A549 (cell line): ENCODE data around the gene IL18RAP. TPM values are rescaled to one million over a fixed set of nuclear protein-coding genes. Genes with fewer than 3 reads are reported as not detected.

Experiments
- ATAC-seq, 2 experiments: fragments of 200-7000 bp in 1 of 2; fragments of >200 bp in 1 of 2; cut with Nextera tagmentation in 1 of 2; cut with Tn5 transposase in 1 of 2; 3 replicates each; pipeline versions ENCODE4 v1.8.0 to v1.9.1; 2018 to 2020; ENCODE audit warnings: mild to moderate bottlenecking in 1 of 2, moderate library complexity in 1 of 2
- CTCF ChIA-PET: fragments of 300-600 bp; sonication (Branson Sonifier 250); formaldehyde crosslinking; extraction: SDS; loops from one replicate; lab custom pipeline; 2021; ENCODE audit warnings: antibody characterized with exemption, inconsistent platforms; lab: Yijun Ruan, JAX
- POLR2A ChIA-PET: fragments of 350-600 bp; formaldehyde crosslinking; extraction: SDS; loops from one replicate; lab custom pipeline; 2021; ENCODE audit warnings: antibody characterized with exemption, inconsistent platforms; lab: Yijun Ruan, JAX
- DNase-seq, 2 experiments: peaks; one replicate each; pipeline versions ENCODE4 v3.0.0 to v3.0.0-alpha.2; 2011 to 2016; ENCODE audit warnings: low read depth in 1 of 2, low spot score in 1 of 2
- FAIRE-seq: peaks from 2 replicates; lab custom pipeline; 2011; peaks lifted over from hg19 to GRCh38; lab: Jason Lieb, UNC
- H3K27ac ChIP-seq, 2 experiments: fragments of >200 bp; sonication (Bioruptor Twin); formaldehyde crosslinking; 3 replicates each; pipeline ENCODE4 v1.5.1; 2016 to 2017
- H3K4me1 ChIP-seq: fragments of >200 bp; sonication (Bioruptor Twin); formaldehyde crosslinking; 3 replicates; pipeline ENCODE4 v1.6.1; 2016
- H3K4me2 ChIP-seq: fragments of >200 bp; sonication (Bioruptor Twin); formaldehyde crosslinking; 3 replicates; pipeline ENCODE4 v1.6.1; 2016
- H3K4me3 ChIP-seq: fragments of >200 bp; sonication (Bioruptor Twin); formaldehyde crosslinking; 3 replicates; pipeline ENCODE4 v1.5.1; 2016
- H3K9me3 ChIP-seq: fragments of >200 bp; sonication (Bioruptor Twin); formaldehyde crosslinking; 3 replicates; pipeline ENCODE4 v1.6.1; 2016
- BCL3 ChIP-seq: fragments of >200 bp; sonication (Bioruptor Twin); formaldehyde crosslinking; IDR thresholded peaks from 3 replicates; pipeline ENCODE4 v1.6.1; 2016
- CBX2 ChIP-seq: fragments of 200-600 bp; sonication (generic); IDR thresholded peaks from 2 replicates; pipeline ENCODE4 v1.6.1; 2016; ENCODE audit warnings: low read depth, mild to moderate bottlenecking, borderline replicate concordance
- CTCF ChIP-seq: fragments of >200 bp; sonication (Bioruptor Twin); formaldehyde crosslinking; IDR thresholded peaks from 3 replicates; pipeline ENCODE4 v1.5.1; 2016
- ELK1 ChIP-seq: fragments of 150-350 bp; IDR thresholded peaks from 2 replicates; pipeline ENCODE4 v1.6.1; 2014; ENCODE audit warnings: low read depth, mild to moderate bottlenecking, low read length
- ESRRA ChIP-seq: fragments of 150-350 bp; IDR thresholded peaks from 2 replicates; pipeline ENCODE4 v1.6.1; 2014; ENCODE audit warnings: mild to moderate bottlenecking, low read length, borderline replicate concordance
- FOSB ChIP-seq: fragments of 250-450 bp; sonication (Bioruptor Pico); IDR thresholded peaks from 2 replicates; pipeline ENCODE4 v1.5.0; 2020; ENCODE audit warnings: mild to moderate bottlenecking, moderate library complexity
- FOSL2 ChIP-seq, 2 experiments: fragments of 450-650 bp in 1 of 2; fragments of >200 bp in 1 of 2; sonication (Bioruptor Twin) in 1 of 2; formaldehyde crosslinking; IDR thresholded peaks; 2 replicates each; pipeline versions ENCODE4 v1.5.0 to v1.6.1; 2016 to 2020; ENCODE audit warnings: mild to moderate bottlenecking in 1 of 2, moderate library complexity in 1 of 2
- FOXS1 ChIP-seq: fragments of 250-450 bp; sonication (Bioruptor Pico); IDR thresholded peaks from 2 replicates; pipeline ENCODE4 v1.5.0; 2020; ENCODE audit warnings: mild to moderate bottlenecking, moderate library complexity
- HEYL ChIP-seq: fragments of 250-450 bp; sonication (Bioruptor Pico); IDR thresholded peaks from 2 replicates; pipeline ENCODE4 v1.8.0; 2021; ENCODE audit warnings: mild to moderate bottlenecking, moderate library complexity
- JUN ChIP-seq, 2 experiments: fragments of >200 bp; sonication (Bioruptor Twin); formaldehyde crosslinking; IDR thresholded peaks; 2 replicates in 1 of 2; 3 replicates in 1 of 2; pipeline ENCODE4 v1.6.1; 2016 to 2017
- JUNB ChIP-seq: fragments of >200 bp; sonication (Bioruptor Twin); formaldehyde crosslinking; IDR thresholded peaks from 2 replicates; pipeline ENCODE4 v1.6.1; 2016
- KDM5A ChIP-seq: fragments of 200-600 bp; sonication (generic); IDR thresholded peaks from 2 replicates; pipeline ENCODE4 v1.6.1; 2016; ENCODE audit warnings: antibody characterized with exemption, mild to moderate bottlenecking
- NFE2L2 ChIP-seq: fragments of 150-350 bp; conservative IDR thresholded peaks from 2 replicates; pipeline ENCODE4 v1.6.1; 2014; ENCODE audit warnings: low read length
- PBX3 ChIP-seq: IDR thresholded peaks from 2 replicates; pipeline ENCODE4 v1.6.1; 2012
- POLR2A ChIP-seq: IDR thresholded peaks from 2 replicates; pipeline ENCODE4 v1.6.1; 2012; ENCODE audit warnings: mild to moderate bottlenecking, low read length
- POLR2AphosphoS2 ChIP-seq: conservative IDR thresholded peaks from 2 replicates; pipeline ENCODE4 v1.6.1; 2012; ENCODE audit warnings: low read length, improper control_type of control experiment, inconsistent platforms
- RAD21 ChIP-seq, 2 experiments: fragments of >200 bp in 1 of 2; sonication (Bioruptor Twin) in 1 of 2; formaldehyde crosslinking in 1 of 2; IDR thresholded peaks in 1 of 2; conservative IDR thresholded peaks in 1 of 2; 2 replicates in 1 of 2; 3 replicates in 1 of 2; pipeline ENCODE4 v1.6.1; 2012 to 2018; ENCODE audit warnings: inconsistent platforms in 1 of 2
- RARB ChIP-seq: fragments of 250-450 bp; sonication (Bioruptor Pico); IDR thresholded peaks from 2 replicates; pipeline ENCODE4 v1.8.0; 2021; ENCODE audit warnings: mild to moderate bottlenecking, moderate library complexity
- SMC3 ChIP-seq: fragments of >200 bp; sonication (Bioruptor Twin); formaldehyde crosslinking; IDR thresholded peaks from 3 replicates; pipeline ENCODE4 v1.6.1; 2018; ENCODE audit warnings: inconsistent platforms
- SREBF2 ChIP-seq: fragments of 450-650 bp; IDR thresholded peaks from 2 replicates; pipeline ENCODE4 v1.6.1; 2014; ENCODE audit warnings: mild to moderate bottlenecking, moderate library complexity
- USF2 ChIP-seq: fragments of 450-650 bp; IDR thresholded peaks from 2 replicates; pipeline ENCODE4 v1.6.1; 2014; ENCODE audit warnings: antibody characterized with exemption
- ZC3H11A ChIP-seq: fragments of 450-650 bp; IDR thresholded peaks from 2 replicates; pipeline ENCODE4 v1.6.1; 2014; ENCODE audit warnings: antibody characterized with exemption, mild to moderate bottlenecking
- ZFP36 ChIP-seq: fragments of 450-650 bp; IDR thresholded peaks from 2 replicates; pipeline ENCODE4 v1.6.1; 2014; ENCODE audit warnings: borderline replicate concordance; ENCODE audit not compliant: partially characterized antibody
- ZNF302 ChIP-seq: fragments of 250-450 bp; sonication (Bioruptor Pico); IDR thresholded peaks from 2 replicates; pipeline ENCODE4 v1.9.0; 2021; ENCODE audit warnings: inconsistent platforms, mild to moderate bottlenecking, moderate library complexity
- WGBS: methylation state at CpG from one replicate; pipeline ENCODE4 v1.1.6; 2017; ENCODE audit errors: missing lambda C conversion rate; 5-methylcytosine and 5-hydroxymethylcytosine counted together
- polyA plus RNA-seq, 4 experiments: library from polyadenylated mRNA; depleted of rRNA in 3 of 4; stranded (reverse); fragments of >200 nt; fragmentation: RNase III in 1 of 4; extraction: RNeasy Plus Mini Kit Qiagen cat#74134 plus additional on column Dnase treatment in 1 of 4; gene quantifications; 2 replicates in 3 of 4; 3 replicates in 1 of 4; pipeline ENCODE4 v1.2.3, GENCODE V29; 2011 to 2017

Gene IL18RAP
- polyA plus RNA-seq, 2 of the 4 experiments (the other 2 are of a cell fraction): 0.04 TPM; not detected in 1

- POLR2A ChIA-PET: no interaction called here
- DNase-seq: no peak
- CTCF ChIA-PET: interaction anchor here (0.6 to 2.8 kb wide), 5 partner anchors 27 to 1105 kb away, joined by 3 to 9 read pairs (median 3); partner anchors contain the start of gene SLC9A4
- no peaks in the 10 kb centered on the region for H3K9me3 ChIP-seq
- H3K4me2 ChIP-seq: no peak overlapping the region
- FAIRE-seq: no peak
- H3K4me1 ChIP-seq: no peaks in the 10 kb centered on the region
- no peak for ATAC-seq
- WGBS: 69% methylated on average over 9 of the region's 9 CpGs
- H3K27ac ChIP-seq: no peak overlapping the region
- TF ChIP-seq FOSB (CRISPR knock-in tag): no peak
- TF ChIP-seq POLR2A: no peak
- TF ChIP-seq ZFP36: no peak
- TF ChIP-seq ESRRA: no peak
- no peak for TF ChIP-seq JUN (IDR thresholded peaks at IDR 0.05)
- no peak for TF ChIP-seq POLR2AphosphoS2
- TF ChIP-seq ZNF302: no peak
- no peak for TF ChIP-seq BCL3
- TF ChIP-seq ELK1: no peak
- TF ChIP-seq ZC3H11A: no peak
- no peak for TF ChIP-seq SMC3
- H3K4me3 ChIP-seq: no peak overlapping the region
Observed at GRCh38 chr2:102446936-102447335, 24.0 kb downstream of the IL18RAP start.

- ATAC-seq: peak in 1 of 2 experiments; percentile 66; a peak in 4 of 6 replicates
- POLR2A ChIA-PET: no interaction called here
- TF ChIP-seq SMC3 (peak; percentile 64), USF2 (no peak), ZC3H11A (no peak), CTCF (peak; percentile 90), RAD21 (conservative IDR thresholded peaks at IDR 0.05 in 1 of 2, IDR thresholded peaks at IDR 0.05 in 1 of 2) (peak; percentile 82 to 83)
Observed at GRCh38 chr2:102449370-102449974, 26.5 kb downstream of the IL18RAP start.

GRCh38 chr2:102451968-102452367 lies 29.0 kb downstream of the IL18RAP start:
- WGBS: 45% methylated on average over 2 of the region's 2 CpGs
- DNase-seq (no peak), FAIRE-seq (no peak), ATAC-seq (peak in 1 of 2 experiments; percentile 35; a peak in 2 of 6 replicates)
- Histone ChIP-seq H3K4me3 (no peak overlapping the region), H3K9me3 (no peaks in the 10 kb centered on the region; the same call in 2 of the 3 replicates), H3K4me1 (no peaks in the 10 kb centered on the region), H3K4me2 (no peak overlapping the region), H3K27ac (no peak overlapping the region)
- CTCF ChIA-PET: interaction anchor here (0.9 to 3.5 kb wide), 6 partner anchors 9 to 568 kb away, joined by 3 to 20 read pairs (median 4); no protein-coding TSS in a partner anchor
- POLR2A ChIA-PET: interaction anchor here (0.5 kb wide), 1 partner anchor 36 kb away, joined by 3 read pairs; no protein-coding TSS in a partner anchor
- no peak for TF ChIP-seq RARB (CRISPR knock-in tag)
- TF ChIP-seq HEYL (CRISPR knock-in tag): no peak
- TF ChIP-seq PBX3: no peak
- no peak for TF ChIP-seq NFE2L2
- TF ChIP-seq FOXS1: no peak
- no peak for TF ChIP-seq JUNB
- TF ChIP-seq POLR2AphosphoS2: no peak
- no peak for TF ChIP-seq FOSL2 (IDR thresholded peaks at IDR 0.05)
- TF ChIP-seq FOSL2 (CRISPR knock-in tag; IDR thresholded peaks at IDR 0.05): no peak
- no peak for TF ChIP-seq SREBF2
- TF ChIP-seq KDM5A: no peak
- TF ChIP-seq CBX2: no peak
- TF ChIP-seq, all 56 proteins: peak for 0

More at GRCh38 chr2:102449370-102449974, 26.5 kb downstream of the IL18RAP start:
- no peak overlapping the region for H3K4me2 ChIP-seq
- peak; percentile 28 to 42 for DNase-seq
- WGBS: 0% methylated on average over 1 of the region's 1 CpG
- no peak overlapping the region for H3K27ac ChIP-seq
- no peak for FAIRE-seq
- CTCF ChIA-PET: interaction anchor here (0.8 to 2.8 kb wide), 16 partner anchors 23 to 1107 kb away, joined by 3 to 10 read pairs (median 3); partner anchors contain the start of gene SLC9A4
- H3K4me3 ChIP-seq: no peak overlapping the region
- H3K4me1 ChIP-seq: no peaks in the 10 kb centered on the region
- H3K9me3 ChIP-seq: no peaks in the 10 kb centered on the region; the same call in 2 of the 3 replicates
